ENCODE data around the gene SLC25A21.
"Not testable (repeated sequence)": the region's sequence is repeated elsewhere in the genome, so short reads cannot be mapped to it uniquely, and the experiment has no call there.

SLC25A21 gene

GRCh38 chr14:37185670-37186069 is 13.3 kb upstream of the SLC25A21 start:
- DNase-seq, result no peak

DNA sequence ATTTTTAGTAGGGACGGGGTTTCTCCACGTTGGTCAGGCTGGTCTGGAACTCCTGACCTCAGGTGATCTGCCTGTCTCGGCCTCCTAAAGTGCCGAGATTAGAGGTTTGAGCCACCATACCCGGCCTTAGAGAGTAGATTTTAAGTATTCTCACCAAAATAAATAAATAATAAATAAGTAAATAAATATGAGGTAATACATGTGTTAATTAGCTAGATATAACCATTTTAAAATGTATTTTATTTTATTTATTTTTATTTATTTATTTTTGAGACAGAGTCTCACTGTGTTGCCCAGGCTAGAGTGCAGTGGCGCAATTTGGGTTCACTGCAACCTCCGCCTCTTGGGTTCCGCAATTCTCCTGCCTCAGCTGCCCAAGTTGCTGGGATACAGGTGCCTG is 12.1 kb upstream of the SLC25A21 start:
- not testable (repeated sequence) for DNase-seq

- no peak for DNase-seq
Measured at GRCh38 chr14:37181441-37181840, 9.0 kb upstream of the SLC25A21 start.

GRCh38 chr14:37180886-37181285 is 8.5 kb upstream of the SLC25A21 start:
- DNase-seq, result not testable (repeated sequence)

GRCh38 chr14:37179896-37180502 is 7.6 kb upstream of the SLC25A21 start:
- no peak for DNase-seq

DNA sequence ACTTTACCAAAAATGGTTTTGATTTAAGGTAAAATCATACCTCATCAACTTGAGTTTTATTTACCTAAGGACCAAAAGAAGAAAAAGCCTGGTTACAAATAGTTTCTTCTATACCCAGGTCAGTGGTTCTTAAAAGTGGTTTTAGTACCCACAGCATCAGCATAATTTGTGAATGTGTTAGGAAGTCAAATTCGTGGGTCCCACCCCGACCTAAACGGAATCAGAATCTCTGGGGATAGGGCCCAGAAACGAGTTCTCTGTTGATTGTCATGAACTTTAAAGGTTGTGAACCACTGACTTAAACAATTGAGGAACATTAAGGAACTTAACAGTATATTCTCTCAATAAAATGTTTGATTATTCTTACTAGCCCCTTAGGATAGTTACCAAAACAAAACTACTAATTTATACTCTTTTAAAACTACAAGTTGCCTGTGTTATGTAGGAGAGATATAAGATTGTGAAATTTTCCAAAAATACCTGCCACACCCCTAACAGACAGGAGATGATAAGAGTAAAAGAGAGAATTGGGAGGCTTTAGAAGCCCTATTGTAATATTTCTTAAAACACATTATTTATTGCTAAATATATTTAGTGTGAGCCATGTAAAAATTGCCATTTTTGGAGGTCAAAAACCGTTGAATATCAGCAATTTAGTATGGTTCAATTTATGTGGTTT is 669 bp upstream of the SLC25A21 start:
- no peak for DNase-seq

GRCh38 chr14:37171678-37172023 is 755 bp downstream of the SLC25A21 start:
- no peak for DNase-seq

- DNase-seq, result no peak
Measured at GRCh38 chr14:37170993-37171392, 1.4 kb downstream of the SLC25A21 start.

GRCh38 chr14:37170237-37170636 is 2.2 kb downstream of the SLC25A21 start:
- DNase-seq, result no peak

GRCh38 chr14:37168721-37169120 is 3.7 kb downstream of the SLC25A21 start:
- DNase-seq, result no peak

DNA sequence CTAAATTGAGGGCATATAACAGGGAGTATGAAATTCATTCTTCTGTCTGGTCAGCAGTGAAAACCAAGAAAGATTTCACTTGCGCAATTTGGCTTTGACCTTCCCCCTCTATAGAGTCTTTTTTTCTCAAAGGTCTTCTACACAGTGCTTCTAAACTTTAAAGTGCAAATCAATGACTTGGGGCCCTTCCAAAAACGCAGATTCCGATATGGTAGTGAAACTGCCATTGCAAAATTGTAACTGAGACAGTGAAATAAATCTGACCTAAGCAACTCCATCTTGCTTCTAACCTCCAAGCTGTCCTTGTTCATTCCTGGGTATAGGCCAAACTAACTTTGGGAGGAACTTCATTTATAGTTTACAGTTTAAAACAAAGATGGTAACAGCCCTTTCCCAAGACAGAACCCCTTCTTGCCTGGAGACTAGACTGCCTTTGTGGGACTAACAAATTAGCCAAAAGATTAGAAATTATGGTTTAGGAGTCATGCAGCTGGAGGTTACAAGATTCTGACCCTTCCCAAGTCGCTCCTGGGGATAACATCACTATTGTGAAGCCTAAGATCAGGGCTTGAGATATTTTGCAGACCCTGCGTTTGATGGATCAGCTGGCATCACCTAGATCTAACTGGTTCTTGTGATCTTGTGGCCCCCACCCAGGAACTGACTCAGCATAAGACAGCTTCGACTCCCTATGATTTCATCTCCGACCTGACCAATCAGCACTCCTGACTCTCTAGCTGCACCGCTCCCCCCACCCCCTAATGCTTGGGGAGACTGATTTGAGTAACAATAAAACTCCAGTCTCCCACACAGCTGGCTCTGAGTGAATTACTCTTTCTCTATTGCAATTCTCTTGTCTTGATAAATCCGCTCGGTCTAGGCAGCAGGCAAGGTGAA is 5.0 kb downstream of the SLC25A21 start:
- no peak for DNase-seq

GRCh38 chr14:37165794-37166193 is 6.6 kb downstream of the SLC25A21 start:
- no peak for DNase-seq

DNA sequence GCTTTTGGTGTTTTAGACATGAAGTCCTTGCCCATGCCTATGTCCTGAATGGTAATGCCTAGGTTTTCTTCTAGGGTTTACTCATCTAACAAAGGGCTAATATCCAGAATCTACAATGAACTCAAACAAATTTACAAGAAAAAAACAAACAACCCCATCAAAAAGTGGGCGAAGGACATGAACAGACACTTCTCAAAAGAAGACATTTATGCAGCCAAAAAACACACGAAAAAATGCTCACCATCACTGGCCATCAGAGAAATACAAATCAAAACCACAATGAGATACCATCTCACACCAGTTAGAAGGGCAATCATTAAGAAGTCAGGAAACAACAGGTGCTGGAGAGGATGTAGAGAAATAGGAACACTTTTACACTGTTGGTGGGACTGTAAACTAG is 10.1 kb downstream of the SLC25A21 start:
- DNase-seq, result not testable (repeated sequence)

- no peak for DNase-seq
Measured at GRCh38 chr14:37157987-37158386, 14.4 kb downstream of the SLC25A21 start.

DNA sequence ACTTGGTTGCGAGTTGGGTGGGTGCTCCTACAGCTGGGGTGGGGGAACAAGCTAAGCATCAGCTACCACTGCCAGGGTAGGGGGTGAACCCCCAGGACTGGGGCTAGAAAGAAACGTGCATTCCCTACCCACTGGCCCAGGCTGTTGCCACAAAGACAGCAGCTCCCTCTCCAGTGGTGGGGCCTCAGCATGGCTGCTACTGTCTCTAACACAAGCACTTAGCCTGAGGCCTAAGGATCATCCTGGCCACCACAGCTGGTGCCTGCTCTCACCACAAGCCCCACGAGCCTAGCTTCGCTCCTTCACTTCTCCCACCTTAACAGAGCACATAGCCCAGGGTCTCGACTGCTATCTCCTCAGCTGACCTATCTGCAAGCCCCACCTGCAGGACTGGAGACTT is 18.9 kb downstream of the SLC25A21 start:
- no peak for DNase-seq

DNA sequence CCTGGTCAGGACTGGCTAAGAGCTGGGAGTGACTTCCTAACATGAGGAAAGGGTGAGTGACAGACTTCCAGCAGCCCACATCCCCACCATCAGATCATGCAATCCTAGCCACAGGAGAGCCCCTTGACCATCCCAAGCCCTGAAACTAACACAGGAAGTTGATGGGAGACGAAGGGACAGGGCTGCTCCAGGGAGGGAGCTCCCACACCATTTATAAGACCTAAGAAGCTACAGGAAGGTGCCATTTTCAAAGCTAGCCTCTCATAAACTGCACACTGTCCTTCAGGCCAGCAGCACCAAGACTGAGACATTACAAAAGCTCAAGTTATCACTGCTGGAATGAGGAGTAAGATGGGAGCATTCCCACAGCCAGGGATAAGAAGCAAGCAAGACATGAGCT is 19.4 kb downstream of the SLC25A21 start:
- DNase-seq, result no peak

DNA sequence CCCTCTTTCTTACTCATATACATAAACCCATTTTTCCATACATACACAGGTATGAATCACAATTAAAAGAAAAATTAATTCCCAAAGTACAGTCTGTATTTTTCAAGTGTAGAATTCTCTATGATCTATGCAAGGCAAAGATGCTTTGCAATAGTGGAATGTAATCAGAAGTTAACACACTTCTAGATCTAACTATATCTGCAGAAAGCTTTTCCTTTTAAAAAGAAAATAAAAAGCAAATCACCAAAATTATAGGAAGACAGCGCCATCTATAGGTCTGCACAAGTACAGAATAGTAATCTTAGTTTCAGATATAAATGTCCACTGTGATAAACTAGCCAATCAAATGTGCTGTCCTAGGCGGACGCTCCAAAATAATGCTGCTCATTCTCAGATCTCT is 22.0 kb downstream of the SLC25A21 start:
- no peak for DNase-seq

DNA sequence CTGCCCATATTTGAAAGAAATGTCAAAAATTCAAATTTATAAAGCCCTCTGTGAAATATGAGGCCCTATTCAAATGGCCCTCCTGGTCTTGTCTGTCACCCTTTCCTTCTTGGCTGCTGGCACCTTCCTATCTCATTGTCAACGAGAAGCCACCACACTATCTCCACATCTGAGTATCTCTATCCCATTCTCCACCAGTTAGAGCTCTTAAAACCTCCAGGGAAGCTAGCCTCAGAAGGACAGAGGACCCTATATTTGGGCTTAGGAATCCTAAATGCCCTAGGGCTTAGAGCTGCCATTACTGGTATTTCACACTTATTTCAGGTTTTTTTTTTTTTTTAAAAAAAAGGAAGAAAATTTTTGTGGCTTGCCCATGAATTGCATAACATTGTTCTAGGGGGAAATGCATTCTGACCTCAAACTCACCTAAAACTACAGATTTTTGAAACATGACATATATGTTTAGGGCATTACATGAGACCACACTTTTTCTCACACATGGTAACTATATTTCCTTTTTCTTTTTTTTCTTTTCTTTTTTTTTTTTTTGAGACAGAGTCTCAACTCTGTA is 25.0 kb downstream of the SLC25A21 start:
- DNase-seq, result no peak

GRCh38 chr14:37146438-37146837 is 26.0 kb downstream of the SLC25A21 start:
- DNase-seq, result not testable (repeated sequence)

- no peak for DNase-seq
Measured at GRCh38 chr14:37145395-37145794, 27.0 kb downstream of the SLC25A21 start.

DNA sequence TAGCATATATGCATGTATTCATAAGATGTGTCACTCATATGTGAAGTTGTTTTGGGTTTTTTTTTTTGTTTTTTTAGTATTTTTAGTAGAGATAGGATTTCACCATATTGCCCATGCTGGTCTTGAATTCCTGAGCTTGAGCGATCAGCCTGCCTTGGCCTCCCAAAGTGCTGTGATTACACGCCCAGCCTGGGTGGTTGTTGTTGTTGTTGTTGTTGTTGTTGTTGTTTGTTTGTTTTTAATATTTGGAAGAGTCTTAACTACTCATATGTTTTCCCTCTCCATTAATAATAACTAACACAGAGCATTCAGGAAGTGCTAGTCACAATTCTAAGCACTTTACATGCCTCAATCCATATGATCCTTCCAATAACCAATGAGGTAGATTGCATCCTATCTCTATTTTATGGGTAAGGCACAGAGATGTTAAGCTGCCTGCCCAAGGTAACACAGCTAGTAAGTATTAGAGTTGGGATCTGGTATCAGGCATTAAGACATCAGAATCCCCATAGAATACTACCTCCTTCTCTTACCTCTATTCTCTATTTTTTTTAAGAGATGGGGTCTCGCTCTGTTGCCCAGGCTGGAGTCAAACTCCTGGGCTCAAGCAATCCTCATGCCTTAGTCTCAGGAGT is 27.6 kb downstream of the SLC25A21 start:
- DNase-seq, result no peak

DNA sequence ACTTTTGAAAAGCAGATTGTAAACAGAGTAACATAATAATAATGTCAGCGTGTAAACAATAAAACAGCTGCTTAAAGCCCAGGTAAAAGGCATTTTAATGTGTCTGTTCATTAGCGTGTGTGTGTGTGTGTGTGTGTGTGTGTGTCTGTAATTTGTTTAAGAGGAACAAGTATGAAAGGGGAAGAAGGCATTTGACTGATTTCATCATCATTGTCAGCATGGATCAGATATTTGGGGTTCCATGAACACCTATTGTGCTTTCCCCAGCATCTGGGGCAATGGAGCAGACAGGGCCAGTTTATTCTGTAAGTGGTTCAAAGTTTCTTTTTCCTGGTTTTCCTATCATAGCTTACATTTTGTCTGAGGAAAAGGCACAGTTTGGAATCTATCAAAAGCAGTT is 28.9 kb downstream of the SLC25A21 start:
- DNase-seq, result no peak

DNA sequence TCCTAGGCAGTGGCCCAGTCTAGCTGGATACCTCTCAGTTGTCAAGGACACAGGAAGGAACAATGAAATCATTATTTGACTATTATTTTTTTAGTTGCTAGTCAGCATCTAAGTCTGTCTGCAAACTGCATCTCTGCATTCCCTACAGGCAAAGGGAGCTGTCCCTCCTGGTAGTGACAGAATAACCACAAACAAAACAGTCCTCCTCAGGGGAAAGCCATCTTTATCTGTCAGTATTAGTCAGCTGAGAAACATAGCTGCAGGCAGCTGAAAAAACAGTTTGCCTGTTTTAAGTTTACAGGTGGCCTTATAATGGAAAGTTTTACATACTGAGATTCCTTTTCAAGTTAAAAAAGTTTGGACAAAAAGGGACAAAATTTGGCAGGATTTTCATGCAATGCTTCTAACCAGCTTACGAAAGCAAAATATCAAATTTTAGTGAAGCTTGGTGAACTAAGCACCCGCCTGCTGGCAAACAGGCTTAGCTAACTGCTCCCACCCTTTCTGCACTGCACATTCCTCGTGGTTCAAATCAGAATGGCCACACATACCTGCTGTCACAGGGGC is 29.5 kb downstream of the SLC25A21 start:
- DNase-seq, result no peak
